Vagina (tissue), 2 donors: ENCODE data around the gene E2F1.

Experiments used
- POLR2A ChIP-seq, 2 donors: fragments of 450-650 bp; IDR thresholded peaks; one replicate each; pipeline ENCODE4 v1.6.1; 2017; ENCODE audit warnings: antibody characterized with exemption in 2 of 2, mild to moderate bottlenecking in 2 of 2, moderate library complexity in 2 of 2
- POLR2AphosphoS5 ChIP-seq, 2 donors: sonication (generic); formaldehyde crosslinking; IDR thresholded peaks; one replicate each; pipeline ENCODE4 v1.9.0; 2017; ENCODE audit warnings: antibody characterized with exemption in 2 of 2, mild to moderate bottlenecking in 2 of 2, low read depth in 1 of 2; ENCODE audit not compliant: insufficient read depth in 1 of 2
- TF ChIP-seq, protein P1 (sequence below), 3 experiments: fragments of 450-650 bp in 2 of 3; fragments of 200-600 bp in 1 of 3; sonication (generic) in 1 of 3; IDR thresholded peaks; one replicate each; pipeline ENCODE4 v1.5.1; 2017 to 2019; ENCODE audit warnings: antibody characterized with exemption in 3 of 3, mild to moderate bottlenecking in 2 of 3, moderate library complexity in 2 of 3

DNA sequence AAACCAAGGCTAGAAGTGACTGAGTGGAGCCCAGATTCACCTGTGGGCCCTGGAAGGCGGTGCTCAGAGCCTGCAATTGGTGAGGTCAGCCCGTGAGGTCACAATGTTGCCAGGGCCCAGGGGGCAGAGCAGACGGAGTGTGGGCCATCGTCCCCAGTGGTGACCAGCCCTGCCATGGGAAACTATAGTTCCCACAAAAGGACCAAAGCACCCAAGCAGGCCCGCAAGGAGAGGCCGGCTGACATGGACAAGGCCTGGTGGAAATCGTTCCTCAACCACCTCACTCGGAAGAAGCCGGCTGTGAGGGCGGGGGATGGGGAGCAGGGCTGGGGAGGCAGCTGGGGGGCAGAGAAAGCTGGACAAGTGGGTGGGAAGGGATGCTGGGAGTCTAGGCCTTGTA lies 24.0 kb downstream of the E2F1 start, which contains the start of gene C20orf144:
- TF ChIP-seq, protein P1, sequence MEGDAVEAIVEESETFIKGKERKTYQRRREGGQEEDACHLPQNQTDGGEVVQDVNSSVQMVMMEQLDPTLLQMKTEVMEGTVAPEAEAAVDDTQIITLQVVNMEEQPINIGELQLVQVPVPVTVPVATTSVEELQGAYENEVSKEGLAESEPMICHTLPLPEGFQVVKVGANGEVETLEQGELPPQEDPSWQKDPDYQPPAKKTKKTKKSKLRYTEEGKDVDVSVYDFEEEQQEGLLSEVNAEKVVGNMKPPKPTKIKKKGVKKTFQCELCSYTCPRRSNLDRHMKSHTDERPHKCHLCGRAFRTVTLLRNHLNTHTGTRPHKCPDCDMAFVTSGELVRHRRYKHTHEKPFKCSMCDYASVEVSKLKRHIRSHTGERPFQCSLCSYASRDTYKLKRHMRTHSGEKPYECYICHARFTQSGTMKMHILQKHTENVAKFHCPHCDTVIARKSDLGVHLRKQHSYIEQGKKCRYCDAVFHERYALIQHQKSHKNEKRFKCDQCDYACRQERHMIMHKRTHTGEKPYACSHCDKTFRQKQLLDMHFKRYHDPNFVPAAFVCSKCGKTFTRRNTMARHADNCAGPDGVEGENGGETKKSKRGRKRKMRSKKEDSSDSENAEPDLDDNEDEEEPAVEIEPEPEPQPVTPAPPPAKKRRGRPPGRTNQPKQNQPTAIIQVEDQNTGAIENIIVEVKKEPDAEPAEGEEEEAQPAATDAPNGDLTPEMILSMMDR (IDR thresholded peaks at IDR 0.05), result no peak
- no peak for TF ChIP-seq POLR2A (IDR thresholded peaks at IDR 0.05)
- no peak for TF ChIP-seq POLR2AphosphoS5 (IDR thresholded peaks at IDR 0.05; ENCODE audit: insufficient read depth in 1 of 2, low read depth in 1 of 2)
